HG03457 (cell line): ENCODE data around the gene ZNF516.

ENCODE experiments used
- ATAC-seq: cut with Tn5 transposase; IDR thresholded peaks from one replicate; pipeline ENCODE4 v1.9.1; 2021; ENCODE audit warnings: moderate number of reproducible peaks; ENCODE audit not compliant: unreplicated experiment

ZNF516 gene

GRCh38 chr18:76425146-76426131 lies 69.6 kb downstream of the ZNF516 start:
- no peak for ATAC-seq

DNA sequence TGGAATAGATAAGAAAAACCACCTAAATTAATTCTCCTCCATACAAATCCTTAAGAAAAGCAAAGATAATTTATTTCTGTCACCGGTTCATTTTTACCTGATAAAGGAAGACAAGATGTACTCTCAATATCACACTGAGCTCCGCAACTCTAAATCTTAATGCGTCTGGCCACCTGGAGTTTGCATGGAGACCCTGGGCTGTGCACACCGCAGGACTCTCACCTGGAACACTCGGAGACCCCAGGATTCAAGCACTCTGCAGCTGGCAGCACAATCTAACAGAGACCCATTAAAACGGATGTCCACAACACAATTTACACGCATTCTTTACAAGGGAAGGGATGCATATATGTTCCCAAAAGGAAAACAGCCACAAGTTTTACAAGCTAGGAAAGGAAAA lies 72.2 kb downstream of the ZNF516 start:
- no peak for ATAC-seq

- ATAC-seq = no peak
Observed at GRCh38 chr18:76422121-76422520, 72.9 kb downstream of the ZNF516 start.

DNA sequence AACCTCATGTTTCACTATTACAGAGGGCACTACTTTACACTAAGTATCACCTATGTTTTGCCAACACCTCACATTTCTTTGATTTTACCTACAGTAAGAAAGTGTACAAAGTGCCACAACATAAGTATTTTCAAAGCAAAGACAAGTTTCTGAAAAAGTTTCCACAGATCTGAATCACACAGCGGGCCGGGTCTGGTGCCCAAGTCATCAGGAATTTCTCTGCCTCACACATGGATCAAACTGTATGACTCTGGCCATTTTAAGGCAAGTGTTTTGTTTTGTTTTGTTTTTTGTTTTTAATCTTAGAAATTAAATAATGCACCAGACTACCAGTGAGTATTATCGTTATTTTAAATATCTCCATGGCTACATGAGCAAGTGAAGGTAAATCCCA lies 73.4 kb downstream of the ZNF516 start:
- ATAC-seq = no peak

DNA sequence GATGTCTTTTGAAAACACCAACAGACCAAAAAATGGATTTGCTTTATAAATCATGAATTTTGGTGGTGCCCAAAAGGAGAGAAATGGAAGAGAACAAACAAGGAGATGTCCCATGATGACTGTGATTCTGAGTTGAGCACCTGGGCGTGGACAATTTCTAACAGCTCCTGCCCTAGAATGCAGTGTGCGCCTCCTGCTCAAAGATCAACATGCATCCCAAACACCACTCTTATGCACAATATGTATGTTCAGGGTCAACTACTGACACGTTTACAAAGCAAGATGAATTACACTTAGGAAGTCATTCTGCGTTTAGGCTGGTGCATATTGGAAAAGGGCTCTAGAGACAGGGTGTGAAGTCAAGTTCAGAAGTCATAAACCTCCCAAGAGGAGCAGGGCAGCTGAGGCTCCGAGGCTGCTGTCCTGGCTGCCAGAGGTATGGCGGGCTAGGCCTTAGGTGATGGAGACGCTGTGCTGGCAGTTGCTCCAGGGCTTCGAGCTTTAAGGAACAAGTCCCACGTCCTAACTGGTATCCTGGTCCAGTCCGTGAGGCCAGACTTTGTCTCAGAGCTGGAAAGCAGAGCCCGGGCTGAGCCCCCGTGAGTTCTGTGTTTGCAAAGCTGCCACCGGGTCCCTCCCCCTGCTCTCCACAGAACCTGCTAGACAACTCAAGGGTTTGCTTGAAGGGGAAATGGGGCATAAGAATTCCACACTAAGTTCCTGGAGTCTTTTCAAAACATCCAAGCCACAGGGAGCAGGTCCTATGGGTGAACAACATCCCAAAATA lies 74.0 kb downstream of the ZNF516 start:
- no peak for ATAC-seq

GRCh38 chr18:76419811-76420210 lies 75.2 kb downstream of the ZNF516 start:
- ATAC-seq = no peak

- no peak for ATAC-seq
Observed at GRCh38 chr18:76416911-76417310, 78.1 kb downstream of the ZNF516 start.

- ATAC-seq = no peak
Observed at GRCh38 chr18:76414936-76415621, 80.0 kb downstream of the ZNF516 start.

DNA sequence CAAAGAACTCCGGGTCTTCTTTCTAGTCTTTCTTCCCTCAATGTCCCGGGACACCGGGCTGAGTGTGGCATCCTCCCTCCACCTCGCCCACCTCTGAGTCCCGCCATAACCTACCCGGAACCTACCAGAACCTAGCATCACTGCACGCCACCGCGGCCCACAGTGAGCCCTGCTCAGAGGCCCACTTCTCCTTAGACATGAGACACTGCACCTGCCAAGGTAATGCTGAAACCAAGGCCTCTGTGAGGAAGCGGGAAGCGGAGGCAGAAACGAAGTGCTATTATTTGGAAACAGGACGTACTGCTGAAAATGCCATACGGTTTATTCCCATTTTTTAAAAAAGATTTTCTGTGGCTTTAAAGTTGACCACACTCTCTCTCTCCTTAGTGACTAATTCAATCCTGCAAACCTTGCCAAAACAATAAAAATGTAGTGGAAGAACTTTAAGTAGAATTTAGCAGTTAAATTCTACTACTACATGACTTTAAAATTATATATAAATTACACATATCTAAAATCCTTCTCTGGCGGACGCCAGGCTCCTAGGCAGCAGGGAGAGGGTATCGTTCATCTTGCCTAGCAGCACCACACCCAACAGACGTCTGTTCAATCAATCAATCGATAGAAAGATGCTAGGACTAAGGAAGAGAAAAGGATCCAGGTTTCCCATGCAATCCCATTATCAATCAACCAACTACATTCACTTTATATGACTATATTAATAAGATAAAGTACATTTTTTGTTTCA lies 82.0 kb downstream of the ZNF516 start:
- no peak for ATAC-seq

GRCh38 chr18:76412010-76412817 lies 82.8 kb downstream of the ZNF516 start:
- ATAC-seq = no peak

GRCh38 chr18:76410660-76411417 lies 84.2 kb downstream of the ZNF516 start:
- ATAC-seq = no peak

DNA sequence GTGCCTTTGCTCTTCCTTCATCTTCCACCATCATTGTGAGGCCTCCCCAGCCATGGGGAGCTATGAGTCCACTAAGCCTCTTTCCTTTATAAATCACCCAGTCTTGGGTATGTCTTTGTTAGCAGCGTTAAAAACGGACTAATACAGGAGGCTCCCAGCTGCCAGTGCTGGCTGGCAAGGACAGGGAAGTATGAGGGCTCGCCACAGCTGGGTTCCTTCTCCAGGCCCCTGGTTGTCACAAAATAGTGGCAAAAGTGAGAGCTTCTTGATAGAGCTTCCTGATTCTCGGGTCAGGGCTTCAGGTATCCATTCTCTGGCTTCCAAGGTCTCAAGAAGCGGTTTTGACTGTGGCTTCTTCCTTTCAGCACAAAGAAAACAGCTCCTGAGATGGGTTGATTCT lies 85.0 kb downstream of the ZNF516 start:
- no peak for ATAC-seq

- ATAC-seq = no peak
Observed at GRCh38 chr18:76408480-76409067, 86.5 kb downstream of the ZNF516 start.

DNA sequence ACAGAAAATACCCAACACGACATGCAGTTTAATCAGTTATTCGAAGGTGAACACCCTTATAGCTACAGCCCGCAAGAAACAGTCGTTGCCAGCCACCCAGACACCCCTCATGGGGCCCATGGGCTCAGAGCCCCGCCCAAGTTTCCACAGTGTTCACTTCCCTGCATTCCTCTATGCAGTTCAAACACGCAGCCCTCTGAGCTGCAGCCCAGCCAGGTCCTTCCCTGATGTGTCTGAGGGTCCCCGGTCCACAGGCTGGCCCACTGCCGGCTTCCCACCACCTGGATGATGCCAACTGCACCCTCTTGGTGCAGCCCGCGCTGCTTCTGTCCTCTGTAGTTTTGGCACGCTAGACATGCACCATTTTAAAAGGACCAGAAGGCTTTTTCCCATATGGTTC lies 87.4 kb downstream of the ZNF516 start:
- no peak for ATAC-seq

- no peak for ATAC-seq
Observed at GRCh38 chr18:76406791-76407190, 88.3 kb downstream of the ZNF516 start.

DNA sequence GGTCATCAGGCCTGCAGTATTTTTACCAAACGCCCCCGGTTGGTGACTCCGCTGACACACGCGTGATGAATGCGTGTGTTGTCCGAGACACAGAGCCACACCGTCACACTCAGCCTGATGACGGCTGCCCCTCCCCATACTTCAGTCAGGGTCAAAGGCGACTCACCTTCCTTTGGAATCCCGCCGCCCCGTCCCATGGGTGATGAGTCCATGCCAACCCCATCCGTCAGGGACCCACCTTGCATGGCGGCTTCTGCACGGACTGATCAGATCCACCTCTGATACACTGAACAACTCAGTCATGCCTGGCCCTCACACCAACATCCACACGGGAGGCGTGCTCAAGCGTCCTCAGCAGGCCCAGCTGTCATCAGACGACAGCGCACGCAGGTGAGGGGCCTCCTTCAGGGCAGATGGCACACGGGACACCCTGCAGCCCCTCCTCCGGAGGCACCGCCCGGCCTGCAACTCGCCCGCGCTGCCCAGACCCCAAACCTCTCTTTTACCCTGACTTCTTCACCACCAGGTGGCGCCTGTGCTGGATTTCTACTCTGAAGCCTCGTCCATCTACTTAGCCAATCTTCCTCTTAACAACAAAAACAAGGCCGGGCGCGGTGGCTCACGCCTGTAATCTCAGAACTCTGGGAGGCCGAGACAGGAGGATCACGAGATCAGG lies 89.2 kb downstream of the ZNF516 start:
- ATAC-seq = no peak

DNA sequence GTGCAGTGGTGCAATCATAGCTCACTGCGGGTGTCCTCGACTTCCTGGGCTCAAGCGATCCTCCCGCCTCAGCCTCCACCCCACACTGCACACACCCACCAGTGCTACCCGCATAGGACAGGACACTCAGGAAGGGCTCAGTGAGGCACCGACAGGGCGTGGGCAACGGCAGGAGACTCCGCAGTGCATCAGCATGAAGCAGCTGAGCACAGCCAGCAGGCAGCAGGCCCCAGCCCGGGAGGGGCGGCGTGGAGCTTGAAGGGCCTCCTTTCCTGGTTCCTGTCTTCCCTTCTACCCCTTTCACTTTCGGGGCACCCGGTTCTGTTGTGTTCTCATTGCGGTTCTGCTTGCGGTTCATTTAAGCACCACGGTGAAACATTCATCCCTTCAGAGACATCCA lies 89.8 kb downstream of the ZNF516 start:
- ATAC-seq = no peak

DNA sequence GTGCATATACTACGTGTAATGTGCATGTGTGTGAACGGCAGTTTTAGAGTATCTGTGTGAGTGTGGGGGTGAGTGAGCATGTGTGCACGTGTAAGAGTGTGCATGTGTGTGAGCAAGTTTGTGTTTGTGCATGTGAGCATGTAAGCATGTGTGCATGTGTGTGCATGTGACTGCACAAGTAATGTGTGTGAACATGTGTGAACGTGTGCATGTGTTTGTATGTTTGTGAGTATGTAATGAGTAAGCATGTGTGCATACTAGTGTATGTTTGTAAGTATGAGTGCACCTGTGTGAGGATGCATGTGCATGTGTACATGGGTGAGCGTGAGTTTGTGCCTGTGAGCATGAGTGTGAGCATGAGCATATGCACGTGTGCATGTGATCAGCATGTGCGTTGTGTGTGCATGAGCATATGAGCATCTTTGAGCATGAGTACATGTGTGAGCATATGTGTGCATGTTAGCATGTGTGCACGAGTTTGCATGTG lies 90.7 kb downstream of the ZNF516 start:
- no peak for ATAC-seq
